CD14-positive monocyte (primary cell): ENCODE data around the gene OGFRL1. TPM values are rescaled to one million over a fixed set of nuclear protein-coding genes. Genes with fewer than 3 reads are reported as not detected.
A peak's percentile ranks its signal among the peaks of the same experiment; 100 is the strongest.

Source experiments
- DNase-seq, 3 donors: peaks; one replicate each; pipeline ENCODE4 v3.0.0-alpha.2; 2011 to 2022
- H2AFZ ChIP-seq: 2 replicates; pipeline ENCODE4 v1.6.0; 2012; ENCODE audit warnings: mild to moderate bottlenecking, low read depth, low read length, inconsistent platforms; ENCODE audit not compliant: insufficient read depth, poor library complexity, severe bottlenecking
- H3K27ac ChIP-seq, 2 donors: 1 replicate in 1 of 2; 2 replicates in 1 of 2; pipeline ENCODE4 v1.5.1; 2012 to 2013; ENCODE audit warnings: low read length in 2 of 2, control low read depth in 1 of 2, inconsistent platforms in 1 of 2, low read depth in 1 of 2, mild to moderate bottlenecking in 1 of 2
- H3K27me3 ChIP-seq, 2 donors: one replicate each; pipeline versions ENCODE4 v1.6.0 to v1.6.1; 2011 to 2013; ENCODE audit warnings: low read length in 2 of 2; ENCODE audit not compliant: control insufficient read depth in 2 of 2, insufficient read depth in 2 of 2
- H3K36me3 ChIP-seq, 2 donors: replicated peaks in 1 of 2; 1 replicate in 1 of 2; 2 replicates in 1 of 2; pipeline versions ENCODE4 v1.5.1 to v1.6.1; 2012 to 2013; ENCODE audit warnings: low read length in 2 of 2, control low read depth in 1 of 2, inconsistent platforms in 1 of 2, mild to moderate bottlenecking in 1 of 2; ENCODE audit not compliant: insufficient read depth in 2 of 2, control insufficient read depth in 1 of 2
- H3K4me1 ChIP-seq, 2 donors: 1 replicate in 1 of 2; 2 replicates in 1 of 2; pipeline versions ENCODE4 v1.5.1 to v1.6.1; 2012 to 2013; ENCODE audit warnings: low read length in 2 of 2, control low read depth in 1 of 2, inconsistent platforms in 1 of 2, mild to moderate bottlenecking in 1 of 2, moderate library complexity in 1 of 2; ENCODE audit not compliant: insufficient read depth in 2 of 2, control insufficient read depth in 1 of 2
- H3K4me2 ChIP-seq: replicated peaks from 2 replicates; pipeline ENCODE3; 2012; ENCODE audit warnings: low read length, moderate library complexity, mild to moderate bottlenecking; ENCODE audit not compliant: poor library complexity, severe bottlenecking; ENCODE audit errors: extremely low read depth
- H3K4me3 ChIP-seq, 3 experiments: fragments of 200-600 bp in 1 of 3; sonication (generic) in 1 of 3; replicated peaks in 1 of 3; 1 replicate in 2 of 3; 2 replicates in 1 of 3; pipeline ENCODE4 v1.5.1; 2011 to 2013; ENCODE audit warnings: low read length in 3 of 3, mild to moderate bottlenecking in 3 of 3, control low read depth in 2 of 3, low read depth in 2 of 3, inconsistent platforms in 1 of 3, moderate library complexity in 1 of 3
- H3K79me2 ChIP-seq: 2 replicates; pipeline ENCODE4 v1.6.0; 2012; ENCODE audit warnings: mild to moderate bottlenecking, control low read depth, inconsistent platforms, low read length, moderate library complexity; ENCODE audit not compliant: insufficient read depth
- H3K9ac ChIP-seq: 2 replicates; pipeline ENCODE4 v1.6.0; 2017; ENCODE audit warnings: low read length, mild to moderate bottlenecking; ENCODE audit not compliant: insufficient read depth, poor library complexity, severe bottlenecking
- H3K9me3 ChIP-seq, 2 donors: replicated peaks in 1 of 2; 1 replicate in 1 of 2; 2 replicates in 1 of 2; pipeline versions ENCODE4 v1.5.1 to v1.6.1; 2012 to 2013; ENCODE audit warnings: low read length in 2 of 2, control low read depth in 1 of 2; ENCODE audit not compliant: control insufficient read depth in 1 of 2, insufficient read depth in 1 of 2
- H4K20me1 ChIP-seq: 2 replicates; pipeline ENCODE4 v1.6.0; 2012; ENCODE audit warnings: mild to moderate bottlenecking, low read length, control low read depth, moderate library complexity; ENCODE audit not compliant: insufficient read depth
- H3K27ac Mint-ChIP-seq, 7 donors: one replicate each; pipeline ENCODE4 v1.8.0; 2020; ENCODE audit warnings: mild to moderate bottlenecking in 7 of 7, mixed read lengths in 7 of 7, moderate library complexity in 6 of 7, inconsistent platforms in 2 of 7
- H3K27me3 Mint-ChIP-seq, 3 donors: one replicate each; pipeline ENCODE4 v1.8.0; 2021 to 2022; ENCODE audit warnings: low read depth in 3 of 3, mild to moderate bottlenecking in 3 of 3, mixed read lengths in 3 of 3, moderate library complexity in 3 of 3, inconsistent platforms in 1 of 3
- H3K36me3 Mint-ChIP-seq, 2 donors: one replicate each; pipeline ENCODE4 v1.8.0; 2020; ENCODE audit warnings: mixed read lengths in 2 of 2, inconsistent platforms in 1 of 2, mild to moderate bottlenecking in 1 of 2
- H3K4me1 Mint-ChIP-seq: one replicate; pipeline ENCODE4 v1.8.0; 2020; ENCODE audit warnings: mild to moderate bottlenecking, mixed read lengths
- H3K4me3 Mint-ChIP-seq, 2 donors: one replicate each; pipeline ENCODE4 v1.8.0; 2020; ENCODE audit warnings: mild to moderate bottlenecking in 2 of 2, mixed read lengths in 2 of 2, moderate library complexity in 1 of 2
- H3K9me3 Mint-ChIP-seq, 7 donors: one replicate each; pipeline ENCODE4 v1.8.0; 2020 to 2022; ENCODE audit warnings: mixed read lengths in 7 of 7, mild to moderate bottlenecking in 6 of 7, moderate library complexity in 6 of 7, inconsistent platforms in 2 of 7
- CTCF ChIP-seq: fragments of 200-600 bp; IDR thresholded peaks from one replicate; pipeline ENCODE4 v1.8.0; 2022; ENCODE audit warnings: antibody characterized with exemption, mild to moderate bottlenecking
- WGBS: methylation state at CpG from one replicate; pipeline ENCODE4 v1.1.5; 2013; ENCODE audit warnings: missing lambda C conversion rate; ENCODE audit not compliant: insufficient coverage; 5-methylcytosine and 5-hydroxymethylcytosine counted together
- intact Hi-C, 2 donors: fragments of 100-400 bp; cut with micrococcal nuclease; formaldehyde crosslinking; loops; one replicate each; pipeline versions ENCODE4 v1.15.0 to v1.15.1; 2023
- polyA plus RNA-seq, 3 donors: library from polyadenylated mRNA; depleted of rRNA in 1 of 3; unstranded in 2 of 3; stranded (reverse) in 1 of 3; fragments of 300-500 nt in 2 of 3; fragments of >200 nt in 1 of 3; fragmentation: Illumina TruSeq in 2 of 3; gene quantifications; 1 replicate in 2 of 3; 2 replicates in 1 of 3; pipeline ENCODE4 v1.2.3, GENCODE V29; 2012 to 2021

Gene OGFRL1
- polyA plus RNA-seq, 3 donors: 52.9 to 72.8 (median 58.3) TPM

GRCh38 chr6:71250099-71250602, 38.5 kb upstream of the OGFRL1 start:
- intact Hi-C loops: loop anchor here in 1 of 2 donors (5.0 kb wide), 1 partner anchor 37 kb away; the partner anchor contains the start of gene OGFRL1
- peaks cover 0 to 2% of the 10 kb centered on the region in 2 donors for H3K36me3 Mint-ChIP-seq
- peaks cover 6% of the 10 kb centered on the region for H3K79me2 ChIP-seq
- peak; percentile 77 to 96 (median 86) for DNase-seq
- H3K36me3 ChIP-seq: no peaks in the 10 kb centered on the region
- WGBS: no CpG with 5 or more reads among the region's 3 CpGs
- H2AFZ ChIP-seq: no peak overlapping the region
- H4K20me1 ChIP-seq: no peaks in the 10 kb centered on the region
- H3K27me3 Mint-ChIP-seq: peaks cover 0 to 5% (median 0%) of the 10 kb centered on the region in 3 donors
- peaks cover 77% of the 10 kb centered on the region for H3K4me1 Mint-ChIP-seq
- H3K4me3 Mint-ChIP-seq: peak overlapping the region; percentile 25 to 63
- peaks cover 0 to 9% (median 5%) of the 10 kb centered on the region in 7 donors for H3K9me3 Mint-ChIP-seq
- peaks cover 63 to 93% of the 10 kb centered on the region in 2 donors for H3K4me1 ChIP-seq
- H3K4me2 ChIP-seq: peak overlapping the region; percentile 62
- H3K27me3 ChIP-seq: no peaks in the 10 kb centered on the region
- H3K9me3 ChIP-seq: peaks cover 0 to 7% of the 10 kb centered on the region in 2 donors
- TF ChIP-seq CTCF: no peak
- peak overlapping the region; percentile 38 to 82 for H3K27ac ChIP-seq
- peak overlapping the region; percentile 87 to 99 (median 96) for H3K27ac Mint-ChIP-seq
- H3K4me3 ChIP-seq: peak overlapping the region in 2 of 3 experiments; percentile 10 to 56
- H3K9ac ChIP-seq: no peak overlapping the region

- Histone ChIP-seq H3K4me2 (peak overlapping the region; percentile 51), H3K4me3 (peak overlapping the region in 1 of 3 experiments; percentile 56), H3K27ac (peak overlapping the region in 1 of 2 donors; percentile 82), H3K79me2 (peaks cover 6% of the 10 kb centered on the region), H2AFZ (no peak overlapping the region), H3K9ac (no peak overlapping the region), H3K27me3 (no peaks in the 10 kb centered on the region), H4K20me1 (no peaks in the 10 kb centered on the region), H3K4me1 (peaks cover 61 to 84% of the 10 kb centered on the region in 2 donors), H3K36me3 (no peaks in the 10 kb centered on the region), H3K9me3 (no peaks in the 10 kb centered on the region)
- peak overlapping the region in 1 of 2 donors; percentile 64 for H3K4me3 Mint-ChIP-seq
- peaks cover 0 to 3% (median 0%) of the 10 kb centered on the region in 3 donors for H3K27me3 Mint-ChIP-seq
- intact Hi-C loops: loop anchor here in 1 of 2 donors (5.0 kb wide), 1 partner anchor 35 kb away; the partner anchor contains the start of gene OGFRL1
- peak in 2 of 3 donors; percentile 31 to 68 for DNase-seq
- peaks cover 80% of the 10 kb centered on the region for H3K4me1 Mint-ChIP-seq
- H3K36me3 Mint-ChIP-seq: peaks cover 0 to 2% of the 10 kb centered on the region in 2 donors
- TF ChIP-seq CTCF: no peak
- H3K9me3 Mint-ChIP-seq: no peaks in the 10 kb centered on the region
- H3K27ac Mint-ChIP-seq: peak overlapping the region; percentile 67 to 99 (median 96)
Observed at GRCh38 chr6:71252410-71252809, 36.2 kb upstream of the OGFRL1 start.
